NCI-H524 treated with DMSO at 0.1 percent for 48 hours (cell line): ENCODE data around the gene IGHMBP2.
"Not testable (repeated sequence)": the region's sequence is repeated elsewhere in the genome, so short reads cannot be mapped to it uniquely, and the experiment has no call there.

ENCODE experiments used
- DNase-seq: peaks from one replicate; lab custom pipeline; 2025; lab: John Stamatoyannopoulos, UW

The IGHMBP2 gene

GRCh38 chr11:68903288-68904247 is at the start of gene IGHMBP2, which contains the start of gene MRPL21:
IGHMBP2 (plus strand) TSS chr11:68903891; CDS start chr11:68903953, 62 bp downstream.
MRPL21 (minus strand) TSS chr11:68903832; CDS start chr11:68903810, 22 bp downstream.
- DNase-seq, result no peak

- no peak for DNase-seq
These were observed 49.3 kb upstream of the IGHMBP2 start for GRCh38 chr11:68854273-68854958.

GRCh38 chr11:68855205-68855981 is 48.3 kb upstream of the IGHMBP2 start:
- DNase-seq, result no peak

- not testable (repeated sequence) for DNase-seq
These were observed 47.2 kb upstream of the IGHMBP2 start for GRCh38 chr11:68856425-68857030.

GRCh38 chr11:68857037-68857586 is 46.6 kb upstream of the IGHMBP2 start:
- DNase-seq, result no peak

GRCh38 chr11:68859123-68859522 is 44.6 kb upstream of the IGHMBP2 start:
- DNase-seq, result no peak

GRCh38 chr11:68862421-68862820 is 41.3 kb upstream of the IGHMBP2 start:
- DNase-seq, result no peak

GRCh38 chr11:68863553-68864265 is 40.0 kb upstream of the IGHMBP2 start:
- no peak for DNase-seq

GRCh38 chr11:68865241-68865640 is 38.5 kb upstream of the IGHMBP2 start:
- no peak for DNase-seq

- DNase-seq, result no peak
These were observed 36.6 kb upstream of the IGHMBP2 start for GRCh38 chr11:68867066-68867465.

- no peak for DNase-seq
These were observed 35.4 kb upstream of the IGHMBP2 start for GRCh38 chr11:68868221-68868835.

GRCh38 chr11:68870470-68870869 is 33.2 kb upstream of the IGHMBP2 start:
- DNase-seq, result no peak

- no peak for DNase-seq
These were observed 31.3 kb upstream of the IGHMBP2 start for GRCh38 chr11:68872216-68873003.

GRCh38 chr11:68878022-68878421 is 25.7 kb upstream of the IGHMBP2 start:
- DNase-seq, result no peak

- DNase-seq, result no peak
These were observed 22.8 kb upstream of the IGHMBP2 start for GRCh38 chr11:68880851-68881250.

GRCh38 chr11:68881320-68881719 is 22.4 kb upstream of the IGHMBP2 start:
- DNase-seq, result no peak

- no peak for DNase-seq
These were observed 21.3 kb upstream of the IGHMBP2 start for GRCh38 chr11:68882391-68882790.

- not testable (repeated sequence) for DNase-seq
These were observed 18.9 kb upstream of the IGHMBP2 start for GRCh38 chr11:68884827-68885226.

GRCh38 chr11:68889948-68890446 is 13.7 kb upstream of the IGHMBP2 start:
- DNase-seq, result no peak
